HG02973 (cell line): ENCODE measurements around the gene PLEKHA1.

Source experiments
- ATAC-seq: cut with Tn5 transposase; IDR thresholded peaks from one replicate; pipeline ENCODE4 v1.9.1; 2021; ENCODE audit warnings: moderate library complexity; ENCODE audit not compliant: unreplicated experiment

The PLEKHA1 gene

DNA sequence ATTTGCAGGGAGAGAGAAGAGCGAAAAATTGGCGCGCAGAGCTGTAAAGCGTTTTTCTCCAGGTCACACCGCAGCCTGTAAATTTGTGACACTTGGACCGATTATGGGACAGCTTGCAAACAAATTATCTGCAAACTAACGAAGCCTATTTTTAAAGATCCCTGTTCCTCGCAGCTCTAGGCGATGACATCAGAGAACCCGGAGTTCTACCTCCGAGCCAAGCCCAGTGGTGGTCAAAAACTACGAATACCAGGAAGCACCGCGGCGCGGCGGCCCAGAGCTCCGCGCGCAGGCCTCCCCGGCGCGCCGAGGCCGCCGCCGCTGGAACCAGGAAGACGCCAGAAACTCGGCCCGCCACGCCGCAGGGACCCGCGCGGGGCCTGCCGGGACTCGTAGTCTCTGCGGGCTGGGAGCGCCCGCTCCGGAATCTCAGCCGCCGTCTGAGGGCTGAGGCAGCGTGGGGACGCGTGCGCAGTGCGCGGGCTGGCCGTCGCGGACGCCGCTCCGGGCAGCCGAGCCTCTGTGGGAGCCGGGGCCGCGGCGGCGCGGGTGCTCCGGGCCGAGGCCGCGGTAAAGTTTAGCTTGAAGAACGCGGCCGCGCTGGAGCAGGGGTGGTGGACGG lies at the start of gene PLEKHA1:
Gene PLEKHA1 (plus strand): TSS at position 472 of the 622 bp plus-strand sequence. CDS start 18,493 bp downstream, outside the sequence.
- peak; percentile 93 for ATAC-seq

DNA sequence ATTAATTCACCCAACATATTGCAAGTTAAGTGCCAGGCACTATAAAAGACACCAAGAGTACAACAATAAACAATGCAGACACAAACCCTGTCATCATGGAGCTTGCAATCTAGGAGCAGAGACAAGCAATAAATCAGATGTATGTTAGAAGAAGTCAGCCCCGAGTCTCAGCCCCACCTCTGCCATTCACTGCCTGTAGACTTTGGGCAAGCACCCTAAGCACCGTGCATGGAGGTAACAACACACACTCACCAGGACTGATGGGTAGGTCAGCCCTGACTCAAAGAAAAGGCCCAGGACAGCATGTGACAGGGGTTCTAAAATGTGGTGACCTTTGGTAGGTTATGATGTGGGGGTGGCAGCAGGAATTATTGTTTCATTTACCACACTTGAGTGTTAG lies 49.3 kb upstream of the PLEKHA1 start:
- ATAC-seq: no peak

DNA sequence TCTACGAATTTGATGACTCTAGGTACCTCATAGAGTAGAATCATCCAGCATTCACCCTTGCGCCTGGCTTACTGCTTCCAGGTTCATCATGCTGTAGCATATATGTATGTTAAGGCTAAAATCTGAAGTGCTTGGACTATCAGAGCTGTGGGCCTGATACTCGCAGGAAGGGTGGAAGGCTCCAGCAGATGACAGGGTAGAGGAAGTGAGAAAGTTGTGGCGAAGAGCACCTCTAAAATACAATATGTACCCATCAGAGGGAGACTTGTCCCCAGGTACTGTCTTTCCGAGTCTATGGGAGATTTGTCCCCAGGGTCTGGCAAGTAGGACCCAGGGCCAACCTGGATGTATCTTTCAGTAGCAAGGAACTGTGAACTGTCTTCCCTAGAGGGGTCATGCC lies 48.1 kb upstream of the PLEKHA1 start:
- no peak for ATAC-seq

DNA sequence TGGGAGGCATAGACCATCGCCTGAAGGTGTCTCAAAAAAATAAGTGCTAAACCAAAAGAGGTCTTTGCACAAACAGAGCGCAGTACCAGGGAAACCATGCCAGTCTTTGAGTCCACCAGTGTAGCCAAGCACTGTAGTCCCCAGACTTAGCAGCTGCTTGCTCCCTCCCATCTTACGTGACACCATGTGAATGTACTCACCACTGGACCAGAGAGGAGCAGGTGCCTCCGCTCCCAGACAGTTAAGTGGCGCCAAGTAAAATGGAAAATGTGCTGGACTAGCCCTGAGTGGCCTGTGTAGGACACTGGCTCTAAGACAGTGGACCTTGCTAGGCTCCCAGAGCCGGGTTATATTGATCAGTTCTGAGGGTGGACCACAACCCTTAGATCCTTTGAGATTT lies 47.7 kb upstream of the PLEKHA1 start:
- ATAC-seq: no peak

DNA sequence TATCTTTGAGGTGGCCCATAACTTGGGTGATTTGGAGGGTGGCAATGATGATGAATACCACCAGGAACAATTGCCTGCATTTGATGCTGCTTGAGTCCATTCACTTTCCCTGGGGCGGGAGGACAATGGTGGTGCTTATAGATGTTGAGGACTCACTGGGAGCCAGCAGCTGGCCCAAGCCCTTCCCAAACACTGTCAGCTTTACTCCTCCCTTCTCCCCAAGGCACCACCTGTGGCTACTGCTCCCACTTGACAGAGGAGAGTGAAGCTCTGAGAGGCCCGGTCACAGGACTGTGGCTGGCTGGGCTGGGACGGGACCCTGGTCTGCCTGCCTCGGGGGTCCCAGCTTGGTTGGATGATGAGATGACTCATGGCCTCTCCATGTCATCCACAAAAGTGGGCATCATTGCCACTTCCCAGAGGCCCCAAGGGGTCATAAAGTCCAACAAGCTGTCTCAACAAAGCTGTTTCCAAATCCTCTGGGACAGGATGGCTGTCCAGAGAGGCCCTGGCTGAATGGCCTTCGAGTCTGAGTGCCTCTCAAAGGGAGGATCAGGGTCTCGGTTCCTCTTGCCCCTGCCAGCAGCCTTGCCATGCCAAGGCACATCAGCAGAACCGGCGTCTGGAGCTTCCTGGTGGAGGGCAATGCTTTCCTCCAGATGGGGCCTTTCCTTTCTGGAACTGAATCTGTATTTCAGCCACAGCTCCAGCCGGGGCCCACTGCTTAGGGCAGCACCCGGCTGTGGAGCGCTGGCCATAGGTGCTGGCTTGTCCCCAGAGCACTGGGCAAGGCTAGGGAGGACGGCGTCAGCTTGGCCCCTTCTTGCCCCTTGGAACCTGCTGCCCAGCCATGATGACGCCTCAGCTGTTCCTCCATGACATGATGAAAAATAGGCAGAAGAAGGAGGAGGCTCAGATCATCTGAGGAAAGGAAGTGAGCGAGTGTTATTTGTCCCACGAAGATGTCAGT lies 47.0 kb upstream of the PLEKHA1 start:
- no peak for ATAC-seq

DNA sequence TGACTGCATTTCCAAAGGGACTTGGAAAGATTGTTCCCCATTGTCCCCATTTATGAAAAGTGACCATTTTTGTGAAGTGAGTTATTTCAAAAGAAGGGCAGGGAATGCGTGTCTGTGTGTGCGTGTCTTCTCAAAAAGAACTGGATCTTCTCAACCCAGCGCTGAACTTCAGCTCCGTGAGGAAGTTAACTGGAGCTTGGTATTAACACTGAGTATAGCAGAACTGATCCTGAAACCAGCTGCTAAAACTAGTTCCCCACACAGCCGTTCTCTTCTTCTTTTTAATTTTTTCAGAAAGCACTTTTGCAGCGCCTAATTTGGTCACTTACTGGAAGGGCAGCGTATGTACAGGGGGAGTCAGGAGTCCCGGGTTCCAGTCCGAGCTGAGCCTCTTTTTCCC lies 45.8 kb upstream of the PLEKHA1 start:
- no peak for ATAC-seq

DNA sequence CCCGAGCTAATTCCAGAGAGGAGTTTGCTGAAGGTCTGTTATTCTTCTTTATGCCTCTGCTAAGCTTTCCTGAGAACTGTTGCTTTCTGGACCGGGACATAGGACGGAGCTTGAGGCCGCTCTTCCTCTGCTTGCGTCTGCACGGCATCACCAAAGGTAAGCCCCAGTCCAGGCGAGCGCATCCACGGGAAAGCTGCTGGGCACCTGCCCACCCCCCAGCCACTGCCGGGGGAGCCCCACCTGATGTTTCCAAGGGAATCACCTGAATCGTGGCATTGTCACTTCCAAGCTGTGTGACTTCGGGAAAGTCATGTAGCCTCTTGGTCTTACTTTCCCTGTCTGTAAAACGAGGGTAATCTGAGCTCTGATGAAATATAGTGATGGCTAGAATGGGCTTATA lies 45.1 kb upstream of the PLEKHA1 start:
- ATAC-seq: no peak

DNA sequence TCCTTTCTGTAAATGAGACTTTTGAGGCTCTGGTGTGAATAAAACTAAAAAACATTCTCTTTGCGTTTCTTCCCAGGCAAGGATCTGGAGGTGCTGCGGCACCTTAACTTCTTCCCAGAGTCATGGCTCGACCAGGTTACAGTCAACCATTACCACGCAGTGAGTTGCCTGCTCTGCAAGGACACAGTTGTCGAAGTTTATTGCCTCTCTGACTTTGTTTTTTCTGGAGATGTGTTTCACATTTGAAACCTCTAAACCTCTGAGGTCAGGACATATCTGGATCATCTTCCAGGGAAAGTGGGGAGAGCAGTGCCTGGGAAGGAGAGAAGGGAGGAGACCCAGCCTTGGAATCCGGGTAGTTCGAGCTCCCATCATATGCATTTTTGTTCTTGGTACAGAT lies 43.4 kb upstream of the PLEKHA1 start:
- ATAC-seq: no peak

DNA sequence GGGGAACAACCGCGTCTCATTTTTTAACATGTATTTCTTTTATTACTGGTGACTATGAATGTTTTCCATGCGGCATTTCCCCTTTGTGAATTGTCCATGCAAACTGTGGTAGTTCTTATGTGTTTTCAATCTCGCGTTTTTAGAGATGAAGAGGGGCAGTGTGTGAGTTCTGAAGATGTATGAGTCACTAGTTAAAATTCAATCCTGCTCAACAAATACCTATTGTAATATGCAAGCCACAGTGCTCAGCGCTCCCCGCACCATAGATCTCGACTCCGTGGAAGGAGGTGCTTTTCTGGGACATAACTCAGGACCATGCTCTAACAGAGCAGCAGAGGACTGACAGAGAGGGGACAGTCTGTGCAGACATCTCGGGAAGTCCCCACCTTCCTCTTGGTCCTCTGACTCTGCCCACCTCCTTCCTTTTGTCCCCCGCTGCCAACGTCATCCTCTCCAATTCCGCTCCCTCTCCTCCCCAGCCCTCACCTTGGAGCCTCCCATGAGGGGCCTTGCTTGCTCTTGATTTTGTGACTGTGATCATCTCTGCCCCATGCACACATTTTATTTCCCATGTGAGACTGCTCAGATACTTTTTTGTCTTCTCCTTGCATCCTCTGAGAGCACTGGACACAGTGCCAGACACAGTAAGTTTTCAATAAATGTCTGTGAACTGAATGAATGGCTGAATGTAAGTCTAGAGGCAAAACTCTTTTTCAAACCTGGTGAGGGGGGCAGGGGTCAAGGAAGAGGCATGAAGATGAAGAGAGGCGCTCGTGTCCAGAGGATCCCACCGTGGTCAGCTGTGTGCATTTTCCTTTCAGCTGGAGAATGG lies 42.7 kb upstream of the PLEKHA1 start:
- no peak for ATAC-seq

DNA sequence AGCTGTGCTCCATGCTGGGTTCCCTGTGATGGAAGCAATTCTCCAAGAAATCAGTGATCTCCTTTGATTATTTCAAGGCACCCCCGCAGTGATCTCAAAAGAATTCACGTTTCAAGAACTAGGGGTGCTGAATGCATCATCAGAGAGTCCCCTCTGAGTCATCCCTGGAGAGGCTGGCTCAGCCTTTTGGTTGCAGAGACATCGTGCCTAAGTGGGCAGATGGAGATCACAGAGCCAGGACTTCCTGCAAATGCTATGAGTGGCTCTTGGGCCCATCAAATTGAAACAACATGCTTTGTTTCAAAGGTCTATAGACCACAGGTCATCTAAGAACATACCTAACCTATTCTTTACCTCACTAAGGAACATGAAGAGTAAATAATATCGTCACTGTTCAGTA lies 41.5 kb upstream of the PLEKHA1 start:
- ATAC-seq: no peak

DNA sequence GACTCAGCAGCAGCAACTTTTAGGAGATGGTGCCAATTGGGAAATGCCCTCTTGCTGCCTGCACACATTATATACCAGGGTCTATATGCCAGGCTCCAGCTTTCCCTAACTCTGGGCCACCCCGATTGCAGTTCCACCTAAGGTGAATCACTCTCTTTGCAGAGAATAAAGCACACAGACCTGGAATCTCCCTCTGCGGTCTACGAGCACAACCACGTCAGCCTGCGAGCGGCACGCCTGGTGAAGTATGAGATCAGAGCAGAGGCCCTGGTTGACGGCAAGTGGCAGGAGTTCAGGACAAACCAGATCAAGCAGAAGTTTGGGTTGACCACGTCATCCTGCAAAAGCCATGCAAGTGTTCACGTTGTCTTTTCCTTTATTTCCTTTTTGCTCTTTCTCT lies 38.2 kb upstream of the PLEKHA1 start:
- no peak for ATAC-seq

DNA sequence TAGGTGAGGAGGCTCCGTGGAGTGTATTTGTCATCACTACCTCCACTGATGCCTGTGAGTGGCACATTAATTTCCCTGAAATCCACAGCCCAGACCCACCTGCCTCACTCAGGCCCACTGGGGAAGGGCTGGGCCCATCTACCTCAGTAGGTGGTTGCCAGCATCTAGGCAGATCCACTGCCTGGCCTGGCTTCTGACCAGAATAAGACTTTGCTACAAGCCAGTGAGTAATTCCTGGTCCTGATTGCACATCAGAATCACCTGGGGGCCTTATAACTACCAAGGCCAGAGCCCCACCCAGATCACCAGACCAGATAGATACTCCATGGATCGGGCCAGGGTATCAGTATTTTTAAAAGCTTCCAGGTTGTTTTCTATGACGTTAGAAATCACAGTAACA lies 37.5 kb upstream of the PLEKHA1 start:
- no peak for ATAC-seq

DNA sequence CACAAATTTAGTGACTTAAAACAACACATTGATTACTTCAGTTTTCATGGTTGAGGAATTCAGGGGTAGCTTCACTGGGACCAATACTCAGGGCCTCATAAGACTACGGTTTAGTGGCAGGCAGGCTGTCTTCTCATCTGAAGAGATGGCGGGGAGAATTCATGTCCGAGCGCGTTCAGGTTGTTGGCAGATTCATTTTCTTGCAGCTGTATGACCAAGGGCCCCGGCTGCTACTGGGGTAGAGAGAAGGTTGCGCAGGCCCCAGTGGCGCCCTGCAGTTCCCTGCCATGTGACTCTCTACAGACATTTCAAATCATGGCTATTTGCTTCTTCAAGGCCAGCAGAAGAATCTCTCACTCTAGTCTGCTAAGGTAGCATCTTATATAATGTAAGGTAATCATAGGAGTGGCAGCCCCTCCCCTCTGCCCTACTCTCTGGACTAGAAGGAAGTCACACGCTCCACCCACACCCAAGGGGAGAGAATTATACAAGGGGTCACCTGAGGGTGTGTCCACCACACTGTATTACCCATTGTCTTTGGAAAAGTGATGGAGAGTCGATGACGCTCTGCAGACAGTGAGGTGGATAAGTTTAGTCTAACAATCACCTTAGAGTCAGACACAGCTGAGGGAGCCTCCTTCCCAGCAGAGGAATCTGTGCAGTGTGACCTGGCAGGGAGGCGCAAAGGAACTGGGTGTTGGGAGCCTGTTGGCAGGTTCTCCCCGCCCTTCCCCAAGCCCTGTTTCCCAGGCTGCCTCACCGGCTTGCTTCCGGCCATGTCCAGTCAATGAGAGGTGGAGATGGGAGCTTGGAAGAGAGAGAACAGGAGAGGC lies 35.7 kb upstream of the PLEKHA1 start:
- ATAC-seq: no peak

DNA sequence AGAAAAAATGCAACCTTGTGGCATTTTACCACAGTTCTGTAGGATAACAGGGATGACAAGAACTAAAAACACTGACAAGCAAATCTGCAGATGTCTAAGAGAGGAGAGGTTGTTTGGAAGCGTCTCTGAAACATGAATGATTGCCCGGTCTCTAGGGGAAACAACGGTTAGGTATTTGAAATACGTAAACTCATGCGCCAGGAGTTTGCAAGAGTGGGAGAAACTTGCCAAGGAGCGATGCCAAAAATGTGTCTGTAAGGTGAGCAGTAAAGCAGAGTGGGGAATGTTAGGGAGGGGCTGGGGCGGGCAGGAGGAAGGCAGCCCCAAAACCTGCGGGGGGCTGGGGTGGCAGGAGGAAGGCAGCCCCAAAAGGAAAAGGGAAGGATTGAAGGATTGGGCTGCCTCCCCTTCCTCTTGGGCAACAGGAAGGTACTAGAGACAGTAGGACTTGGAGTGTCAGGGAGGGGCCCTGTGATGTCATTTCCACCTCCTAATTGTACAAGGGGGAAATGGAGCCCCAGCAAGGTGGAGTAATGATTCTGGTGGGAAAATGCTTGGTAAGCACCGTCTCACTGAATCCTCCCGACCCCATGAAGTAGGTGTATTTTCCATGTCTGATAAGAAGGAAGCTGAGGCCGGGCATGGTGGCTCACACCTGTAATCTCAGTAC lies 33.2 kb upstream of the PLEKHA1 start:
- no peak for ATAC-seq

DNA sequence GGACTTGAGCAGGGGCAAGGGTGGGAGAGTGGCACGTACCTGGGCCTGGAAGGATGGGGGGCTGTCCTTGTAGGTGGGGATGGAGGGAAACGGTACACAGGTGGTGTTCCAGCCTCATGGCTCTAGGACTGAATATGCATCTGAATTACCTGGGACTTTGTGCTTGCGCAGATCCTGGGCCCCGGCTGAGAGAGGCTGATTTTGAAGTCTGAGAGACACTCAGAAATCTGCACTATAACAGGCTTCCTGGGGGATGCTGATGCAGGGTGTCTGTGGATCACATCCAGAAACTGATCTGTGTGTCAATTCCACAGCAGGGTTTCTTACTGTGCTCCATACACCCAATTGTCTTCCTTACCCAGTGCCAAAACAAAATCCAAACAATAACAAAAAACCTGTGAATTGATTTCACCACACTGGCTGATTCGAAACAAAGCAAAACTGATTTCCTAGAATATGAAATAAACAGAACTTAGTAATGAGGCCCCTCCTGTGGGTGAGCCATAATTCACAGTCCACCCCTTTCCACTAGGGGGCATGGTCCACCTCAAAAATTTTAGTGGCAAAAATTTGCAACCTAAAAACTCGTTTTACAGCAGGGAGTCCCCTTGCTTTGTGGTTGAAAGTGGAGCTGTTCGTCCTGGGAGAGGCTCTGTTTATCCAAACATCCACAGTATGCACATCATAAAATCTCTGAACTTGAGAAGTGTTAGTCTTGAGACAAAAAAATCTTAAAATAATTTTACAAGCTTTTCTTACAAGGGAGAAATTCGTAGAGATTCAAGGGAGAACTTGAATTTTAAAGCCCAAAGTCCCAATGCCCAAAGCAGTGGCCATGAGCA lies 32.0 kb upstream of the PLEKHA1 start:
- ATAC-seq: no peak

DNA sequence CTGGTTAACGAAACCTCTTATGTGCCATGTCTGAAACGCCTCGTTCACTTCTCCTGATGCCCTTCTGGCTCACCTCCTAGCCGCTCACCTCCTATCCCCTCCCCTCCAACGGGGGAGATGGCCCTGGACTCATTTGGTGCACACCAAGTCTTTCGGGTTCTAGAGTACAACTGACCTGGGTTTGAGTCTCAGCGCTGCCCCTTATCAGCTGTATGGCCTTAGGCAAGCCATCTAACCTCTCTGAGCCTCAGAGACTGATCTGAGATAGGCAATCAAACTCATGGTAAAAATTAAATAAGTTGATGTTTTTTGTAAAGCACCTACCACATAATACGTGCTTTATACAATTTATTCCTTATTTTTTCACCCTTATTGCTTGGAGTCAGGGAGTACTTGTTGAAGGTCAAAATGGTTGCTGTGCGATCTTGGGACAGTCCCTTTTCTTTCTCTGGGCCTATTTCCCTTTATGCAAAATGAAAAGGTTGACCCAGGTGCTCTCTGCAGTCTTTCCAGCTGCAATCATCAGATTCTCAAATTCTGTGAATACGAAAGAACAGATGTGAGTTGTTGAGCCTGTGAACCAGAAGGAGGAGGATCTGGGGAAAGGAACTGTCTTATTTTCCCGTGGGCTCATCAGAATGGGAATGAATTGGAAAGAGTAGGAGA lies 31.2 kb upstream of the PLEKHA1 start:
- no peak for ATAC-seq

DNA sequence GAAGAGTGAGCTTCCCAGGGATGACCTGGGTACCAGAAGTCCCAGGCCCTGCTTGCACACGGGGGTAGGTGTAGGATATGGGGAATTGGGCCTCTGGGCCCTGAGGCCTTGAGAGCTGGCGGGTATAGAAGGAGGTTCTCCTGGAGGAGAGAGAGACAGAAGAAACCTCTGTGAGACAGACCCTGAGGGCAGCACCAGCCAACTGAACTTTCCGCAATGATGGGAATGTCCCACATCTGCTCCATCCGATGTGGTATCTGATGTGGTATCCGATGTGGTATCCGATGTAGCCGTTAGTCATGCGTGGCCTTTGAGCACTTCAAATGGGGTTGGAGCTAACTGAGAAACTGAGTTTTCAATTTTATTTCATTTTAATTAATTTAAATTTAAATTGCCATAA lies 30.6 kb upstream of the PLEKHA1 start:
- no peak for ATAC-seq

DNA sequence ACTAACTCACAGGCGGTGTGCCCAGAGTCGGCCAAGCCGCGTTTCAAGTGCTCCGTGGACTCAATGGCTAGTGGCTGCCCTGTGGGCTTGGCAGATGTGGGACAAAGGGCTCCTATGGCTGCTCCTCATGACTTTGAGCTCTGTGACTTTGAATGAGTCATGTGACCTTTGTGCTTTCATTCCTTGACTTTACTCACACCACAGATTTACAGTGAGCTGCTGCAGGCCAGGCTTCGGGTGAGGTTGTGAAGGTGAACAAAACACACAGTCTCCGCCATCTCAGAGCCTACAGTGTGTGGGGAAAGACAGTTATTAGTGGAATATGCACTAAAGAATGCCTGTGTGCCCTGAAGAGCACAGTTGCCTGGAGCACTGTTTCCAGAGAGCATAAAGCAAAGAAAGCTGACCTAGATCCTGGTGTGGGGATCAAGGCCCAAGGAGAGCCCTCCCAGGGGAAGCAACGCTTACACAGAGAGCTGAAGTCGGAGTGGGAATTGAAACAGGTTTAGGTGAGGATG lies 29.7 kb upstream of the PLEKHA1 start:
- ATAC-seq: no peak
